ENCODE results near the gene METAP2. TPM values are rescaled to one million over a fixed set of nuclear protein-coding genes. Genes with fewer than 3 reads are reported as not detected.
"Not testable (repeated sequence)": the region's sequence is repeated elsewhere in the genome, so short reads cannot be mapped to it uniquely, and the experiment has no call there.

METAP2 gene
- total RNA-seq, 1 donor from 2014 or later = 81.8 TPM

- Mint-ChIP-seq H3K4me3 (ENCODE audit: unreplicated experiment) (no peak overlapping the region), H3K27ac (ENCODE audit: unreplicated experiment) (no peak overlapping the region), H3K36me3 (ENCODE audit: unreplicated experiment) (peaks cover 7% of the 10 kb centered on the region), H3K4me1 (ENCODE audit: low read depth, unreplicated experiment) (no peaks in the 10 kb centered on the region), H3K27me3 (ENCODE audit: unreplicated experiment) (no peaks in the 10 kb centered on the region), H3K9me3 (ENCODE audit: unreplicated experiment) (no peaks in the 10 kb centered on the region)
- DNase-seq = no peak
- TF ChIP-seq CTCF (IDR thresholded peaks at IDR 0.05; ENCODE audit: partially characterized antibody, unreplicated experiment) = no peak
Measured at GRCh38 chr12:95462551-95462950, 11.4 kb upstream of the METAP2 start.

GRCh38 chr12:95463050-95463449 is 10.9 kb upstream of the METAP2 start:
- H3K9me3 Mint-ChIP-seq (ENCODE audit: unreplicated experiment) = no peaks in the 10 kb centered on the region
- TF ChIP-seq CTCF (IDR thresholded peaks at IDR 0.05; ENCODE audit: partially characterized antibody, unreplicated experiment) = no peak
- H3K4me3 Mint-ChIP-seq (ENCODE audit: unreplicated experiment) = no peak overlapping the region
- no peak overlapping the region for H3K27ac Mint-ChIP-seq (ENCODE audit: unreplicated experiment)
- DNase-seq = no peak
- no peaks in the 10 kb centered on the region for H3K4me1 Mint-ChIP-seq (ENCODE audit: low read depth, unreplicated experiment)
- H3K36me3 Mint-ChIP-seq (ENCODE audit: unreplicated experiment) = peaks cover 2% of the 10 kb centered on the region
- H3K27me3 Mint-ChIP-seq (ENCODE audit: unreplicated experiment) = no peaks in the 10 kb centered on the region

GRCh38 chr12:95463776-95464175 is 10.2 kb upstream of the METAP2 start:
- H3K27ac Mint-ChIP-seq (ENCODE audit: unreplicated experiment); H3K36me3 Mint-ChIP-seq (ENCODE audit: unreplicated experiment): not testable (repeated sequence)

GRCh38 chr12:95465275-95465674 is 8.7 kb upstream of the METAP2 start:
- TF ChIP-seq CTCF (IDR thresholded peaks at IDR 0.05; ENCODE audit: partially characterized antibody, unreplicated experiment) = no peak
- Mint-ChIP-seq H3K4me3 (ENCODE audit: unreplicated experiment) (no peak overlapping the region), H3K27me3 (ENCODE audit: unreplicated experiment) (no peaks in the 10 kb centered on the region), H3K27ac (ENCODE audit: unreplicated experiment) (no peak overlapping the region), H3K4me1 (ENCODE audit: low read depth, unreplicated experiment) (no peaks in the 10 kb centered on the region), H3K36me3 (ENCODE audit: unreplicated experiment) (no peaks in the 10 kb centered on the region), H3K9me3 (ENCODE audit: unreplicated experiment) (no peaks in the 10 kb centered on the region)
- DNase-seq = no peak

More at GRCh38 chr12:95463776-95464175, 10.2 kb upstream of the METAP2 start:
- H3K4me1 Mint-ChIP-seq (ENCODE audit: low read depth, unreplicated experiment); H3K4me3 Mint-ChIP-seq (ENCODE audit: unreplicated experiment); DNase-seq; H3K27me3 Mint-ChIP-seq (ENCODE audit: unreplicated experiment); H3K9me3 Mint-ChIP-seq (ENCODE audit: unreplicated experiment): not testable (repeated sequence)

- no peak for TF ChIP-seq CTCF (IDR thresholded peaks at IDR 0.05; ENCODE audit: partially characterized antibody, unreplicated experiment)
- no peaks in the 10 kb centered on the region for H3K9me3 Mint-ChIP-seq (ENCODE audit: unreplicated experiment)
- DNase-seq = no peak
- no peak overlapping the region for H3K27ac Mint-ChIP-seq (ENCODE audit: unreplicated experiment)
- H3K4me1 Mint-ChIP-seq (ENCODE audit: low read depth, unreplicated experiment) = peaks cover 5% of the 10 kb centered on the region
- no peaks in the 10 kb centered on the region for H3K36me3 Mint-ChIP-seq (ENCODE audit: unreplicated experiment)
- H3K4me3 Mint-ChIP-seq (ENCODE audit: unreplicated experiment) = no peak overlapping the region
- peaks cover 5% of the 10 kb centered on the region for H3K27me3 Mint-ChIP-seq (ENCODE audit: unreplicated experiment)
Measured at GRCh38 chr12:95470300-95470699, 3.7 kb upstream of the METAP2 start.
